HG03159 (cell line): ENCODE measurements around the gene PPP4C.
"Not testable (repeated sequence)": the region's sequence is repeated elsewhere in the genome, so short reads cannot be mapped to it uniquely, and the experiment has no call there.

Experiments
- ATAC-seq: cut with Tn5 transposase; IDR thresholded peaks from one replicate; pipeline ENCODE4 v1.9.1; 2021; ENCODE audit warnings: mild to moderate bottlenecking, moderate library complexity; ENCODE audit not compliant: unreplicated experiment

PPP4C gene

GRCh38 chr16:30095166-30096078 is 19.6 kb downstream of the PPP4C start:
- ATAC-seq, result no peak

GRCh38 chr16:30096105-30096861 is 20.5 kb downstream of the PPP4C start, which contains the start of gene YPEL3:
Gene YPEL3, minus strand, starts transcription at chr16:30096213. Its CDS starts 731 bp downstream, at chr16:30095482.
- no peak for ATAC-seq

GRCh38 chr16:30096862-30097563 is 21.2 kb downstream of the PPP4C start:
- ATAC-seq, result no peak

GRCh38 chr16:30104090-30104489 is 28.3 kb downstream of the PPP4C start:
- ATAC-seq, result no peak

GRCh38 chr16:30104492-30104891 is 28.7 kb downstream of the PPP4C start:
- no peak for ATAC-seq

GRCh38 chr16:30108059-30108850 is 32.5 kb downstream of the PPP4C start:
- no peak for ATAC-seq

- no peak for ATAC-seq
These were observed 34.9 kb downstream of the PPP4C start for GRCh38 chr16:30110661-30111060.

- no peak for ATAC-seq
These were observed 36.6 kb downstream of the PPP4C start for GRCh38 chr16:30112197-30113030.

- no peak for ATAC-seq
These were observed 37.4 kb downstream of the PPP4C start, which contains the start of gene GDPD3 for GRCh38 chr16:30113031-30113710. Gene GDPD3, minus strand, starts transcription at chr16:30113537. Its CDS starts 59 bp downstream, at chr16:30113478.

GRCh38 chr16:30113711-30114333 is 38.0 kb downstream of the PPP4C start:
- no peak for ATAC-seq

GRCh38 chr16:30114411-30114810 is 38.6 kb downstream of the PPP4C start:
- ATAC-seq, result no peak

GRCh38 chr16:30114833-30115232 is 39.0 kb downstream of the PPP4C start:
- ATAC-seq, result not testable (repeated sequence)

GRCh38 chr16:30115238-30115637 is 39.4 kb downstream of the PPP4C start:
- no peak for ATAC-seq

- ATAC-seq, result no peak
These were observed 40.8 kb downstream of the PPP4C start for GRCh38 chr16:30116291-30117207.

GRCh38 chr16:30117768-30118167 is 42.0 kb downstream of the PPP4C start:
- no peak for ATAC-seq

GRCh38 chr16:30119428-30119827 is 43.6 kb downstream of the PPP4C start:
- ATAC-seq, result no peak

GRCh38 chr16:30120340-30121105 is 44.7 kb downstream of the PPP4C start:
- ATAC-seq, result no peak
